Mucosa of descending colon (tissue), 3 donors: ENCODE measurements around the gene AKAP9. TPM values are rescaled to one million over a fixed set of nuclear protein-coding genes. Genes with fewer than 3 reads are reported as not detected.

Experiments used
- ATAC-seq: fragments of 200-7000 bp; cut with Tn5 transposase; one replicate; pipeline ENCODE4 v1.9.1; 2020; ENCODE audit warnings: mild to moderate bottlenecking, moderate library complexity
- DNase-seq, 3 donors: peaks; one replicate each; pipeline ENCODE4 v3.0.0-alpha.2; 2020
- H3K36me3 ChIP-seq: fragments of 200-600 bp; one replicate; pipeline ENCODE4 v1.8.0; 2021; ENCODE audit warnings: low read depth, mild to moderate bottlenecking
- H3K4me1 ChIP-seq: fragments of 200-600 bp; one replicate; pipeline ENCODE4 v1.8.0; 2021; ENCODE audit warnings: low read depth, mild to moderate bottlenecking
- H3K4me3 ChIP-seq: fragments of 200-600 bp; one replicate; pipeline ENCODE4 v1.8.0; 2021; ENCODE audit warnings: mild to moderate bottlenecking
- H3K9me3 ChIP-seq: fragments of 200-600 bp; one replicate; pipeline ENCODE4 v1.8.0; 2021; ENCODE audit warnings: mild to moderate bottlenecking
- intact Hi-C, 2 donors: fragments of 100-400 bp; cut with DNase I in 1 of 2; cut with micrococcal nuclease in 1 of 2; formaldehyde crosslinking; loops; one replicate each; pipeline versions ENCODE4 v1.11.0 to v1.11.1; 2022; cut with DNase I, micrococcal nuclease
- total RNA-seq, 3 donors: library from RNA; stranded (reverse); fragmentation: NEBNext Ultra II Directional in 2 of 3; extraction: Animal tissue kit (Norgen Biotek cat#: 25700) in 2 of 3; gene quantifications; one replicate each; pipeline versions ENCODE4 v1.2.1 to v1.2.4, GENCODE V29; 2021 to 2023
- TF ChIP-seq, protein P1 (sequence below): fragments of 200-600 bp; IDR thresholded peaks from one replicate; pipeline ENCODE4 v1.8.0; 2022; ENCODE audit warnings: antibody characterized with exemption, mild to moderate bottlenecking
- donor health status: DM: no; HTN: no; CAD: no; lungs with moderate emphysema.
- donor health status: DM: no; HTN: no; CAD: no.
- donor health status: DM: no; HTN: yes; CAD: no.

The AKAP9 gene
- total RNA-seq, 3 donors from 2014 or later = 119 to 206 (median 137) TPM

DNA sequence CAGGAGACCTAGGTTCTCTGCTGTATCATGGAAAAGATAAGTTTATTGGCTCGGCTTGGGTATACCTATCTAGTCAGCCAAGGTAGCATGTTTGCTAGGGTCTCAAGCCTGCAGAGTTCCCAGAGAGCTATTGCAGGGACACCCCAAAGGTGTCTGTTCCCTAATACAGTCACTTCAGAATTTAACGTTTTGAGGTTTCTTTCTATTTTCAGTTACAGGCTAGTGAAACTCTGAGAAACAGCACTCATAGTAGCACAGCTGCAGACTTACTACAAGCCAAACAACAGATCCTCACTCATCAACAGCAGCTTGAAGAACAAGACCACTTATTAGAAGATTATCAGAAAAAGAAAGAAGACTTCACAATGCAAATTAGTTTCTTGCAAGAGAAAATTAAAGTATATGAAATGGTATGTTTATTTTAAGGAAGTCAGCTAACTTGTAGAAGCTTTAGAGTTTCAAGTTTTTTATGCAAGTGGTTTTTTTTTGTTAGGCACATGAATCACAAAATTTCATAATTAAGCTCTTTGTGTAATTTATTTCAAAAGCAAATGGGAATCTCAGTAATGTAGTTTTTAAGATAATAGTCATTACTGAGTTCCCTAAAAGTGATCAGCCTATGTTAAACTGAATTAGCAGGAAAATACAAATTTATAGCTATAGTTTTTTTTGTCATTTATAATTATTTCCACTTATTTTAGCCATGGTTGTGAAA is 54.9 kb downstream of the AKAP9 start:
- intact Hi-C loops = no loop called here
- H3K9me3 ChIP-seq = no peaks in the 10 kb centered on the region
- ATAC-seq (no peak), DNase-seq (no peak)
- H3K4me1 ChIP-seq = no peaks in the 10 kb centered on the region
- TF ChIP-seq, protein P1, sequence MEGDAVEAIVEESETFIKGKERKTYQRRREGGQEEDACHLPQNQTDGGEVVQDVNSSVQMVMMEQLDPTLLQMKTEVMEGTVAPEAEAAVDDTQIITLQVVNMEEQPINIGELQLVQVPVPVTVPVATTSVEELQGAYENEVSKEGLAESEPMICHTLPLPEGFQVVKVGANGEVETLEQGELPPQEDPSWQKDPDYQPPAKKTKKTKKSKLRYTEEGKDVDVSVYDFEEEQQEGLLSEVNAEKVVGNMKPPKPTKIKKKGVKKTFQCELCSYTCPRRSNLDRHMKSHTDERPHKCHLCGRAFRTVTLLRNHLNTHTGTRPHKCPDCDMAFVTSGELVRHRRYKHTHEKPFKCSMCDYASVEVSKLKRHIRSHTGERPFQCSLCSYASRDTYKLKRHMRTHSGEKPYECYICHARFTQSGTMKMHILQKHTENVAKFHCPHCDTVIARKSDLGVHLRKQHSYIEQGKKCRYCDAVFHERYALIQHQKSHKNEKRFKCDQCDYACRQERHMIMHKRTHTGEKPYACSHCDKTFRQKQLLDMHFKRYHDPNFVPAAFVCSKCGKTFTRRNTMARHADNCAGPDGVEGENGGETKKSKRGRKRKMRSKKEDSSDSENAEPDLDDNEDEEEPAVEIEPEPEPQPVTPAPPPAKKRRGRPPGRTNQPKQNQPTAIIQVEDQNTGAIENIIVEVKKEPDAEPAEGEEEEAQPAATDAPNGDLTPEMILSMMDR = no peak
- no peak overlapping the region for H3K4me3 ChIP-seq
- no peaks in the 10 kb centered on the region for H3K36me3 ChIP-seq

DNA sequence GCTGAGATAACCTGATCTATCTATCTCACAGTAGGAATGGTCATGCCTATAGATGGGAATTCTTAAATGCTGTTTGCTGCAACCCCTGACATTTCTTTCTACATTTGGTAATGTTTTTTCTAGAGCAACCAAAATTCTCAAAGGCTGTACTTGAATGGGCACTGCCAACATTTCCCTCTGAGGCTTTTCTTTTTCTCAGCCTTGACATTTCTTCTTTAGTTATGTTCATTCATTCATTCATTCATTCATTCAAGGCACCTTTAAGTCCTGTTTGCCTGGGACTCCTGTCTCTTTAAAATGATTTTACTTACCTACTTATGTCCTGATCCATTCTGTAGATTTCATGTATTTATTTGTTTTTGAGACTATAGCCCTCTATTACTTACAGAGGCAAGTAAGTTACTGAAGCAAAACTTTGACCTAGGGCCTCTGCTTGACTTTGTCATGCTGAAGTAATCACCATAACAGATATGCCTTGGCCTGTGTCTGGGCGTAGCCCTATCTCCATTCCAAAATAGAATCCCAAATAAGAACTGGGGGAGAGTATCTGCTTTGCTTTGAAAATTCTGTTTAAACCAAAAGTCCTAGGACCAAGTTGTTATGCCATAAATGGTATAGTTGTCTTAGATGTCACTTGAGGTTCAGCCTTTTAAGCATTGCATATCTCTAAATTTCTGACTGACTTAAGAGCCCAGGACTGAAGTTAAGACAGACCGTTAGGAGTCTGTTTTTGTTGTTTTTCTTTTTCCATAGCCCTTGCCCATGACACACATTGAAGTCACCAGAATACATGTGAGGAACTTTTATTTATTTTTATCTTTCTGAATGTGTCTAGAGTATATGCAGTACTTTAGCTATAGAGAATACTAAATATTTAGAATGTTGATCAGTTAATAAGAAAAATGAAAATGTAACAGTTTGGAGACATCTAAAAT is 59.2 kb downstream of the AKAP9 start:
- no peak for DNase-seq
- intact Hi-C loops = no loop called here
- Histone ChIP-seq H3K4me3 (no peak overlapping the region), H3K4me1 (no peaks in the 10 kb centered on the region), H3K36me3 (no peaks in the 10 kb centered on the region), H3K9me3 (no peaks in the 10 kb centered on the region)
- TF ChIP-seq, protein P1 = no peak
- ATAC-seq = no peak

GRCh38 chr7:92002720-92003119 is 62.1 kb downstream of the AKAP9 start:
- DNase-seq (no peak), ATAC-seq (no peak)
- intact Hi-C loops = no loop called here
- H3K9me3 ChIP-seq = no peaks in the 10 kb centered on the region
- H3K36me3 ChIP-seq = no peaks in the 10 kb centered on the region
- H3K4me1 ChIP-seq = no peaks in the 10 kb centered on the region
- TF ChIP-seq, protein P1 = no peak
- no peak overlapping the region for H3K4me3 ChIP-seq

DNA sequence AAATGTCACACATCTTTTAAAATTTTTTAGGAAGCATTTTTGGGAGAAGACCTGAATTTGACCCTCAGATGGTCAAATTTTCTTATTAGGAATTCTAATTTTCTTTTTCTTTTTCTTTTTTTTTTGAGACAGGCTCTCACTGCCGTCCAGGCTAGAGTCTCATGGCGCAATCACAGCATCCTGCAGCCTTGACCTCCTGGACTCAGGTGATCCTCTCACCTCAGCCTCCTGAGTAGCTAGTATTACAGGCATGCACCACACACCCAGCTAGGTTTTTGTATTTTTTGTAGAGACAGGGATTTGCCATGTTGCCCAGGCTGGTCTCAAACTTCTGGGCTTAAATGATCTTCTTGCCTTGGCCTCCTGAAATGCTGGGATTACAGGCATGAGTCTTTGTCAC is 65.4 kb downstream of the AKAP9 start:
- Histone ChIP-seq H3K36me3 (no peaks in the 10 kb centered on the region), H3K9me3 (peaks cover 4% of the 10 kb centered on the region), H3K4me3 (no peak overlapping the region), H3K4me1 (no peaks in the 10 kb centered on the region)
- DNase-seq (no peak), ATAC-seq (no peak)
- intact Hi-C loops = no loop called here
- TF ChIP-seq, protein P1 = no peak

GRCh38 chr7:92010215-92010614 is 69.6 kb downstream of the AKAP9 start:
- H3K4me1 ChIP-seq = no peaks in the 10 kb centered on the region
- no peak overlapping the region for H3K4me3 ChIP-seq
- TF ChIP-seq, protein P1 = no peak
- H3K9me3 ChIP-seq = peaks cover 4% of the 10 kb centered on the region
- no peak for ATAC-seq
- no peaks in the 10 kb centered on the region for H3K36me3 ChIP-seq
- intact Hi-C loops = no loop called here
- no peak for DNase-seq
